Keratinocyte (primary cell): ENCODE data around the gene PCK2. TPM values are rescaled to one million over a fixed set of nuclear protein-coding genes. Genes with fewer than 3 reads are reported as not detected.

Experiments
- DNase-seq: peaks from one replicate; pipeline ENCODE4 v3.0.0-alpha.2; 2011; ENCODE audit warnings: low read depth, missing footprints, low spot score
- FAIRE-seq: peaks from 2 replicates; lab custom pipeline; 2011; peaks lifted over from hg19 to GRCh38; lab: Jason Lieb, UNC
- H2AFZ ChIP-seq: 2 replicates; pipeline ENCODE4 v1.6.0; 2012; ENCODE audit warnings: low read length, control low read depth, inconsistent platforms; ENCODE audit not compliant: control insufficient read depth
- H3K27ac ChIP-seq: 2 replicates; pipeline ENCODE4 v1.5.1; 2011; ENCODE audit warnings: low read length; ENCODE audit not compliant: control insufficient read depth, insufficient read depth
- H3K27me3 ChIP-seq: 3 replicates; pipeline ENCODE4 v1.6.0; 2011; ENCODE audit warnings: low read length; ENCODE audit not compliant: control insufficient read depth, insufficient read depth; ENCODE audit errors: extremely low read depth
- H3K36me3 ChIP-seq, 2 experiments: 2 replicates in 1 of 2; 3 replicates in 1 of 2; pipeline ENCODE4 v1.5.1; 2011; ENCODE audit warnings: low read length in 2 of 2, mild to moderate bottlenecking in 1 of 2; ENCODE audit not compliant: control insufficient read depth in 2 of 2, insufficient read depth in 2 of 2; ENCODE audit errors: extremely low read depth in 1 of 2
- H3K4me1 ChIP-seq: 3 replicates; pipeline ENCODE4 v1.5.1; 2011; ENCODE audit warnings: low read length; ENCODE audit not compliant: control insufficient read depth, insufficient read depth; ENCODE audit errors: extremely low read depth
- H3K4me2 ChIP-seq: 3 replicates; pipeline ENCODE4 v1.6.0; 2011; ENCODE audit warnings: low read depth, low read length; ENCODE audit not compliant: control insufficient read depth, insufficient read depth; ENCODE audit errors: extremely low read depth
- H3K4me3 ChIP-seq, 3 experiments: fragments of 200-600 bp in 1 of 3; sonication (generic) in 1 of 3; 2 replicates in 2 of 3; 3 replicates in 1 of 3; pipeline ENCODE4 v1.5.1; 2011 to 2016; ENCODE audit warnings: low read length in 3 of 3, mild to moderate bottlenecking in 3 of 3, control low read depth in 2 of 3, inconsistent platforms in 1 of 3, low read depth in 1 of 3, mixed read lengths in 1 of 3, mixed run types in 1 of 3, moderate library complexity in 1 of 3; ENCODE audit not compliant: control insufficient read depth in 2 of 3, insufficient read depth in 2 of 3; ENCODE audit errors: extremely low read depth in 1 of 3
- H3K79me2 ChIP-seq: 2 replicates; pipeline ENCODE4 v1.6.0; 2012; ENCODE audit warnings: low read length; ENCODE audit not compliant: control insufficient read depth, insufficient read depth
- H3K9ac ChIP-seq: 3 replicates; pipeline ENCODE4 v1.6.0; 2011; ENCODE audit warnings: low read length; ENCODE audit not compliant: control insufficient read depth, insufficient read depth; ENCODE audit errors: extremely low read depth
- H3K9me1 ChIP-seq: 3 replicates; pipeline ENCODE4 v1.6.0; 2011; ENCODE audit warnings: low read length; ENCODE audit not compliant: control insufficient read depth, insufficient read depth; ENCODE audit errors: extremely low read depth
- H3K9me3 ChIP-seq: 2 replicates; pipeline ENCODE4 v1.5.1; 2012; ENCODE audit warnings: low read depth, low read length; ENCODE audit not compliant: control insufficient read depth
- H4K20me1 ChIP-seq: 3 replicates; pipeline ENCODE4 v1.6.0; 2011; ENCODE audit warnings: low read length; ENCODE audit not compliant: control insufficient read depth, insufficient read depth; ENCODE audit errors: extremely low read depth
- EZH2 ChIP-seq: IDR thresholded peaks from one replicate; pipeline ENCODE4 v1.6.1; 2012; ENCODE audit warnings: inconsistent platforms, mild to moderate bottlenecking, low read length, moderate library complexity
- dilution Hi-C: fragments of 300-500 bp; cut with MboI; formaldehyde crosslinking; loops from one replicate; pipeline ENCODE4 v1.7.0; 2020; ENCODE audit warnings: low sequenced_read_pairs; ENCODE audit not compliant: extremely low pct_ligation_motif_present
- polyA plus RNA-seq, 5 experiments: library from polyadenylated mRNA; depleted of rRNA in 3 of 5; stranded (reverse) in 3 of 5; stranded (forward) in 1 of 5; unstranded in 1 of 5; fragments of >200 nt; gene quantifications; 1 replicate in 1 of 5; 2 replicates in 3 of 5; 3 replicates in 1 of 5; pipeline versions ENCODE4 v1.2.1 to v1.2.3, GENCODE V29; 2011 to 2012; ENCODE audit warnings: missing spikeins in 2 of 5, low read depth in 1 of 5, low replicate concordance in 1 of 5
- TF ChIP-seq, protein P1 (sequence below), 3 experiments: IDR thresholded peaks in 1 of 3; conservative IDR thresholded peaks in 1 of 3; optimal IDR thresholded peaks in 1 of 3; 2 replicates in 2 of 3; 3 replicates in 1 of 3; pipeline versions ENCODE3 to v1.5.1; 2011; ENCODE audit warnings: low read length in 3 of 3, mild to moderate bottlenecking in 3 of 3, moderate library complexity in 2 of 3, control low read depth in 1 of 3, inconsistent platforms in 1 of 3; ENCODE audit not compliant: insufficient read depth in 2 of 3; ENCODE audit errors: extremely low read depth in 1 of 3

PCK2 gene
- polyA plus RNA-seq, 1 donor (not counting 4 experiments of a cell fraction or from before 2014, with no cell fraction given): 16.6 TPM

DNA sequence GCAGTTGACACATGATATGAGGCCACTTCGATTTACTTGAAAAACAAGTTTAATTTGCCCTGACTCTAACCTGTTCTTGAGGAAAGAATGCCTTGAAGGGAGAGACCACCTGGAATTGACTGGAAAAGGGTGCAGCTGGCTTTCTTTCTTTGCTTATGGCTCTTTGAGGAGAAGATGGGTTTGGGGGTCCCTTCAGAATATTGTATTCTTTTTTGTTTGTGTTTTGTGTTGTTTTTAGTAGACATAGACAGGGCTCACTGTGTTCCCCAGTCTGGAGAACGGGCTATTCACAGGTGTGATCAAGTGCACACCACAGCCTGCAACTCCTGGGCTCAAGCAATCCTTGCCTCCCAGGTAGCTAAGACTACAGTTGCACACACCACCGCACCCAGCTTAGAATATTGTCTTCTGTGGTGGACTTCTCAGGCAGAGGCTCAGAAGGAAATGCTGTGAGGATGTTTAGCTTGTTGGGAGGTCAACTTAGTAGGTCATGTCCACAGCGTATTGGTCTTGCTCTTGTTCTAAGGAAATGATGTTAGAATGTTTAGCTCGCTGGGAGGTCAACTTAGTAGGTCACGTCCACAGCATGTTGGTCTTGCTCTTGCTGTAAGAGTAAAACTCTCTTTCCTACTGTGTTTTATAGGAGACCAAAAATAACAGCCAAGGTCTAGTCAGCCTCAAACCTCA is 22.2 kb downstream of the PCK2 start:
- Histone ChIP-seq H3K9me3 (no peaks in the 10 kb centered on the region), H3K4me2 (peak overlapping the region; percentile 71), H2AFZ (no peak overlapping the region), H3K9ac (peak overlapping the region; percentile 90), H3K27ac (no peak overlapping the region), H3K36me3 (peaks cover 19 to 30% of the 10 kb centered on the region in 2 experiments), H4K20me1 (no peaks in the 10 kb centered on the region), H3K9me1 (no peaks in the 10 kb centered on the region), H3K27me3 (no peaks in the 10 kb centered on the region), H3K79me2 (no peaks in the 10 kb centered on the region), H3K4me1 (peaks cover 15% of the 10 kb centered on the region), H3K4me3 (peak overlapping the region in 1 of 3 experiments; percentile 74)
- FAIRE-seq: no peak
- TF ChIP-seq, protein P1, sequence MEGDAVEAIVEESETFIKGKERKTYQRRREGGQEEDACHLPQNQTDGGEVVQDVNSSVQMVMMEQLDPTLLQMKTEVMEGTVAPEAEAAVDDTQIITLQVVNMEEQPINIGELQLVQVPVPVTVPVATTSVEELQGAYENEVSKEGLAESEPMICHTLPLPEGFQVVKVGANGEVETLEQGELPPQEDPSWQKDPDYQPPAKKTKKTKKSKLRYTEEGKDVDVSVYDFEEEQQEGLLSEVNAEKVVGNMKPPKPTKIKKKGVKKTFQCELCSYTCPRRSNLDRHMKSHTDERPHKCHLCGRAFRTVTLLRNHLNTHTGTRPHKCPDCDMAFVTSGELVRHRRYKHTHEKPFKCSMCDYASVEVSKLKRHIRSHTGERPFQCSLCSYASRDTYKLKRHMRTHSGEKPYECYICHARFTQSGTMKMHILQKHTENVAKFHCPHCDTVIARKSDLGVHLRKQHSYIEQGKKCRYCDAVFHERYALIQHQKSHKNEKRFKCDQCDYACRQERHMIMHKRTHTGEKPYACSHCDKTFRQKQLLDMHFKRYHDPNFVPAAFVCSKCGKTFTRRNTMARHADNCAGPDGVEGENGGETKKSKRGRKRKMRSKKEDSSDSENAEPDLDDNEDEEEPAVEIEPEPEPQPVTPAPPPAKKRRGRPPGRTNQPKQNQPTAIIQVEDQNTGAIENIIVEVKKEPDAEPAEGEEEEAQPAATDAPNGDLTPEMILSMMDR (optimal IDR thresholded peaks at IDR 0.05 in 1 of 3, IDR thresholded peaks at IDR 0.05 in 1 of 3, conservative IDR thresholded peaks at IDR 0.05 in 1 of 3; ENCODE audit: extremely low read depth in 1 of 3, insufficient read depth in 2 of 3, low read length in 3 of 3): no peak
- TF ChIP-seq EZH2: no peak
- dilution Hi-C loops: no loop called here
- no peak for DNase-seq

DNA sequence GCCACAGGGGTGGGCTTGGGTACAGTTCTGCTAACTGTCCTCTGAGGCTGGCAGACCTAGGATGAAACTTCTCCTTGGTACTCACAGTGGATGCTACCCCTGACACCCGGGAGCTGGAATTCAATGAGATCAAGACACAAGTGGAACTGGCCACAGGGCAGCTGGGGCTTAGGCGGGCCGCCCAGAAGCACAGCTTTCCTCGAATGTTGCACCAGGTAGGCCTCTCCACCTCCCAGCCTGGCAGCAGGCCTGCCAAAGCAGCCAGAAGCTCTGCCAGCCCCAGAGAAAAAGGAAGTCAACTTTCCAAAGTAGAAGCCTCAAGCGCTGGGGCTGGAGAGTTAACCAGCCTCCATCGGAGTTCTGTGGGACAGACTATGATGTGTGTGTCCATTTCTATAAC is 23.1 kb downstream of the PCK2 start:
- H3K4me2 ChIP-seq: no peak overlapping the region
- H3K9me1 ChIP-seq: no peaks in the 10 kb centered on the region
- peaks cover 15% of the 10 kb centered on the region for H3K4me1 ChIP-seq
- H4K20me1 ChIP-seq: no peaks in the 10 kb centered on the region
- H3K9me3 ChIP-seq: no peaks in the 10 kb centered on the region
- DNase-seq: no peak
- H3K27ac ChIP-seq: no peak overlapping the region
- no peaks in the 10 kb centered on the region for H3K79me2 ChIP-seq
- no peaks in the 10 kb centered on the region for H3K27me3 ChIP-seq
- H3K9ac ChIP-seq: no peak overlapping the region
- dilution Hi-C loops: no loop called here
- H3K36me3 ChIP-seq: peaks cover 20 to 35% of the 10 kb centered on the region in 2 experiments
- TF ChIP-seq, protein P1 (optimal IDR thresholded peaks at IDR 0.05 in 1 of 3, IDR thresholded peaks at IDR 0.05 in 1 of 3, conservative IDR thresholded peaks at IDR 0.05 in 1 of 3; ENCODE audit: extremely low read depth in 1 of 3, insufficient read depth in 2 of 3, low read length in 3 of 3): no peak
- no peak for TF ChIP-seq EZH2
- FAIRE-seq: no peak
- no peak overlapping the region for H3K4me3 ChIP-seq
- no peak overlapping the region for H2AFZ ChIP-seq
